OCI-LY7 (cell line): ENCODE data around the gene LONP1. TPM values are rescaled to one million over a fixed set of nuclear protein-coding genes. Genes with fewer than 3 reads are reported as not detected.

ENCODE experiments used
- BruUV-seq: library from RNA; stranded (reverse); fragments of 400-500 nt; replicated peaks from 2 replicates; lab custom pipeline; 2021; lab: Mats Ljungman, UMichigan
- CTCF ChIA-PET: fragments of 300-600 bp; sonication (Branson Sonifier 250); formaldehyde crosslinking; loops from one replicate; lab custom pipeline; 2022; ENCODE audit warnings: antibody characterized with exemption; ENCODE audit not compliant: unreplicated experiment; lab: Charles Lee
- POLR2A ChIA-PET: fragments of 300-600 bp; sonication (Branson Sonifier 250); formaldehyde crosslinking; loops from one replicate; lab custom pipeline; 2022; ENCODE audit warnings: antibody characterized with exemption; lab: Charles Lee
- DNase-seq: peaks from one replicate; pipeline ENCODE4 v3.0.0-alpha.2; 2015; ENCODE audit warnings: low spot score
- H2AFZ ChIP-seq: fragments of 200-600 bp; sonication (generic), shearing (Covaris generic); 2 replicates; pipeline ENCODE4 v1.6.1; 2014; ENCODE audit warnings: mild to moderate bottlenecking, antibody characterized with exemption, low read length, moderate library complexity
- H3K27ac ChIP-seq: fragments of 200-600 bp; sonication (generic); 2 replicates; pipeline ENCODE4 v1.5.1; 2014; ENCODE audit warnings: mixed run types, low read depth, mild to moderate bottlenecking, moderate library complexity, low read length, inconsistent platforms; ENCODE audit not compliant: poor library complexity, severe bottlenecking
- H3K36me3 ChIP-seq: fragments of 200-600 bp; sonication (generic); 2 replicates; pipeline ENCODE4 v1.6.1; 2014; ENCODE audit warnings: mild to moderate bottlenecking, antibody characterized with exemption, low read length, moderate library complexity, mixed read lengths; ENCODE audit not compliant: insufficient read depth
- H3K4me1 ChIP-seq: fragments of 200-600 bp; sonication (generic); 2 replicates; pipeline ENCODE4 v1.5.1; 2014; ENCODE audit warnings: mild to moderate bottlenecking, low read length; ENCODE audit not compliant: insufficient read depth, poor library complexity, severe bottlenecking
- H3K4me2 ChIP-seq: fragments of 200-600 bp; sonication (generic); 2 replicates; pipeline ENCODE4 v1.6.1; 2014; ENCODE audit warnings: mild to moderate bottlenecking, low read length
- H3K4me3 ChIP-seq: fragments of 200-600 bp; sonication (generic); 2 replicates; pipeline ENCODE4 v1.5.1; 2014; ENCODE audit warnings: mild to moderate bottlenecking, low read depth, low read length; ENCODE audit not compliant: poor library complexity, severe bottlenecking
- H3K79me2 ChIP-seq: fragments of 200-600 bp; sonication (generic); 2 replicates; pipeline ENCODE4 v1.6.1; 2016; ENCODE audit warnings: low read depth, mild to moderate bottlenecking, low read length, moderate library complexity, mixed read lengths; ENCODE audit not compliant: insufficient read depth
- H3K9me2 ChIP-seq: fragments of 200-600 bp; sonication (generic); 2 replicates; pipeline ENCODE4 v1.6.1; 2016; ENCODE audit warnings: mild to moderate bottlenecking, low read length, mixed read lengths; ENCODE audit not compliant: insufficient read depth
- H3K9me3 ChIP-seq: fragments of 200-600 bp; sonication (generic); 2 replicates; pipeline ENCODE4 v1.6.1; 2014; ENCODE audit warnings: mild to moderate bottlenecking, mixed run types, low read length, mixed read lengths
- H4K20me1 ChIP-seq: fragments of 200-600 bp; sonication (generic); 2 replicates; pipeline ENCODE4 v1.6.1; 2014; ENCODE audit warnings: mild to moderate bottlenecking, antibody characterized with exemption, low read length, moderate library complexity, mixed read lengths; ENCODE audit not compliant: insufficient read depth
- CTCF ChIP-seq: fragments of 200-600 bp; sonication (generic); conservative IDR thresholded peaks from 2 replicates; pipeline ENCODE4 v1.5.1; 2014; ENCODE audit warnings: mild to moderate bottlenecking, antibody characterized with exemption, low read length, moderate library complexity, mixed read lengths
- EZH2phosphoT487 ChIP-seq: fragments of 200-600 bp; sonication (generic); IDR thresholded peaks from 2 replicates; pipeline ENCODE4 v1.6.1; 2018; ENCODE audit warnings: low read depth, borderline replicate concordance, mild to moderate bottlenecking, mixed run types, antibody characterized with exemption, low read length, moderate library complexity, mixed read lengths
- intact Hi-C: fragments of 100-400 bp; cut with micrococcal nuclease; formaldehyde crosslinking; loops from one replicate; pipeline ENCODE4 v1.10.0; 2022; ENCODE audit not compliant: unreplicated experiment
- total RNA-seq, 2 experiments: library from RNA; depleted of rRNA in 1 of 2; stranded (reverse); fragments of >200 nt in 1 of 2; shearing (Covaris generic) in 1 of 2; gene quantifications; 2 replicates each; pipeline ENCODE4 v1.2.3, GENCODE V29; 2014 to 2022

The LONP1 gene
- total RNA-seq, 2 experiments from 2014 or later = 170 to 280 TPM

GRCh38 chr19:5694167-5694955, 25.6 kb downstream of the LONP1 start:
- BruUV-seq = no TSS peak
- Histone ChIP-seq H3K4me2 (no peak overlapping the region), H3K79me2 (peaks cover 37% of the 10 kb centered on the region), H2AFZ (no peak overlapping the region), H3K9me3 (no peaks in the 10 kb centered on the region), H4K20me1 (0 out of 2 replicates have a peak, but pooled peaks cover 6% of the 10 kb centered on the region), H3K27ac (no peak overlapping the region), H3K4me3 (no peak overlapping the region), H3K4me1 (peaks cover 12% of the 10 kb centered on the region), H3K9me2 (no peaks in the 10 kb centered on the region), H3K36me3 (peaks cover 90% of the 10 kb centered on the region)
- no peak for TF ChIP-seq EZH2phosphoT487
- ChIA-PET POLR2A (no interaction called here), CTCF (no interaction called here)
- no peak for DNase-seq
- intact Hi-C loops = no loop called here

- no peak overlapping the region for H3K4me3 ChIP-seq
- H4K20me1 ChIP-seq = 0 out of 2 replicates have a peak, but pooled peaks cover 6% of the 10 kb centered on the region
- ChIA-PET CTCF (no interaction called here), POLR2A (no interaction called here)
- H3K36me3 ChIP-seq = peaks cover 81% of the 10 kb centered on the region
- H3K79me2 ChIP-seq = peaks cover 37% of the 10 kb centered on the region
- H3K27ac ChIP-seq = no peak overlapping the region
- H3K4me1 ChIP-seq = peaks cover 7% of the 10 kb centered on the region
- no TSS peak for BruUV-seq
- TF ChIP-seq CTCF (no peak), EZH2phosphoT487 (no peak)
- H2AFZ ChIP-seq = no peak overlapping the region
- no peak for DNase-seq
- H3K9me2 ChIP-seq = no peaks in the 10 kb centered on the region
- H3K9me3 ChIP-seq = no peaks in the 10 kb centered on the region
- H3K4me2 ChIP-seq = no peak overlapping the region
- intact Hi-C loops = no loop called here
These were observed 26.5 kb downstream of the LONP1 start for GRCh38 chr19:5693195-5694166.

GRCh38 chr19:5692723-5693194, 27.2 kb downstream of the LONP1 start:
- Histone ChIP-seq H4K20me1 (0 out of 2 replicates have a peak, but pooled peaks cover 6% of the 10 kb centered on the region), H3K36me3 (peaks cover 75% of the 10 kb centered on the region), H3K4me1 (peaks cover 7% of the 10 kb centered on the region), H3K27ac (peak overlapping the region; percentile 73), H3K4me2 (peak overlapping the region; percentile 83), H3K9me2 (no peaks in the 10 kb centered on the region), H2AFZ (no peak overlapping the region), H3K4me3 (peak overlapping the region; percentile 88), H3K79me2 (peaks cover 37% of the 10 kb centered on the region), H3K9me3 (no peaks in the 10 kb centered on the region)
- BruUV-seq = no TSS peak
- no peak for TF ChIP-seq EZH2phosphoT487
- no peak for TF ChIP-seq CTCF
- POLR2A ChIA-PET = no interaction called here
- CTCF ChIA-PET = no interaction called here
- no peak for DNase-seq
- intact Hi-C loops = no loop called here
